Activated CD8-positive, alpha-beta memory T cell treated with anti-CD3 and anti-CD28 coated beads, Interleukin-2, amount 50 U/mL, for 1 hour (primary cell): Measurements from ENCODE around the gene FBLN2.
"Not testable (repeated sequence)": the region's sequence is repeated elsewhere in the genome, so short reads cannot be mapped to it uniquely, and the experiment has no call there.

Experiments used
- DNase-seq: peaks from one replicate; pipeline ENCODE4 v3.0.0-alpha.2; 2020; ENCODE audit errors: extremely low read depth

Gene FBLN2

DNA sequence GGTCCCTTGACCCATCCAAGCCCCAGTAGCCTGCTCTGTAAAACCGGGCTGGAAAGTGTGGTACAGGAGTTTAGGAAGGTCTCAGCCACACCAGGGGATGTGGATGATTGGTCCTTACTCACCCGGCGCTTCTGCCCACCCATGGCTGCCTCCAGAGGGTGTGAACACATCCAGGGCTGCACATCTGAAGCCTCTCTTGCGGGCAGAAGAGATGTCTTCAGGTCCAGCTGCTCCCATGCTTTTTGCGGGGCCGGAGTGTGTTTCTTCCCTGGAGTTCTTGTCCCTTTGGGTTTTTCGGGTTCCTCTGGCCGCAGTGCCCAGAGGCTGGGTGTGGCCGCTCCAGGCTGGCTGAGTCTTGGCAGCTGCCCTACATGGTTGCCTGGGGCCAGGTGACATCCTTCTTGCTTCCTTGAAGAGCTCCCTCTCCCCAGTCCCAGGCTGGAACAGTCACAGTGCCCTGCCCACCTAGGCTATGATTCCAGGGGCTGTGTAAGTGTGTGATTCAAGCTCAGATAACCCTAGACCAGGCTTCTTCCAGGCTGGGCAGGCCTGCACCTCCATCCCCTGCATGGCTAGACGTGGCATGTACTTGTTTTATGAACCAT lies 34.9 kb upstream of the FBLN2 start:
- DNase-seq: no peak

DNA sequence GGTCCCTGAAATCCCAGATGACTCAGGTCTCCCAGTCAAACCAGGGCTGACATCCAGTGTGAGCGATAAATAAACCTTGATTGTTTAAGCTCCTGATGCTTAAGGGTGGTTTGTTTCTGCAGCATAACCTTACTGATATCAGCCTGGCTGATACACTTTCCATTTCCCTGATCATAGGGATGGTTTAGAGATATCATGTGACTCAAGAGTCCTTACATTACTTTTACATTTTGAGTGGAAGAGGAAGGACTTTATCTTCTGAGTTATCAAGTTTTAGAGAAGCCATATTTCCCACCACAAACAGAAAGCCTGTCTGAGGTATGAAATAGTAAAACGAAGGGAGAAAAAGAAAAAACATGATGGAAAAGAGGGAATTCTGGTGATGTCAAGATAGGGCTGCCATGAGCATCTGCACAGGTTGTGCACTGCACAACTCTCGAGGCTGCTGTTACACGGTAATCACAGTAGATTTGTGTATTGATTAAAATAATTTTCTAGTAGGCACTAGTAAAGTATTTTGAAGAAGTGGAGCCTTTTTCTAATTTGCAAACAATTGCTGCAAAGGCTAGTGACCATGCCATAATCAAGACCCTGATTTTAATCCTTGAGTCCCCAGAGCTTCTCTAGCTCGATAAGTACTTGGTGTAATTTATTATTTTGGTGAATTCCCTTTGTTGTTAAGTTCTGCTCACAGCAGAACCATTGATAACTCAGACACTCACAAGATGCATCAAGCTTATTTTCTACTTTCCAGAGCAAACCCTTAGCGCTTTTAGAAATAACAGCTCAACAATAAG lies 34.1 kb upstream of the FBLN2 start:
- DNase-seq: no peak

DNA sequence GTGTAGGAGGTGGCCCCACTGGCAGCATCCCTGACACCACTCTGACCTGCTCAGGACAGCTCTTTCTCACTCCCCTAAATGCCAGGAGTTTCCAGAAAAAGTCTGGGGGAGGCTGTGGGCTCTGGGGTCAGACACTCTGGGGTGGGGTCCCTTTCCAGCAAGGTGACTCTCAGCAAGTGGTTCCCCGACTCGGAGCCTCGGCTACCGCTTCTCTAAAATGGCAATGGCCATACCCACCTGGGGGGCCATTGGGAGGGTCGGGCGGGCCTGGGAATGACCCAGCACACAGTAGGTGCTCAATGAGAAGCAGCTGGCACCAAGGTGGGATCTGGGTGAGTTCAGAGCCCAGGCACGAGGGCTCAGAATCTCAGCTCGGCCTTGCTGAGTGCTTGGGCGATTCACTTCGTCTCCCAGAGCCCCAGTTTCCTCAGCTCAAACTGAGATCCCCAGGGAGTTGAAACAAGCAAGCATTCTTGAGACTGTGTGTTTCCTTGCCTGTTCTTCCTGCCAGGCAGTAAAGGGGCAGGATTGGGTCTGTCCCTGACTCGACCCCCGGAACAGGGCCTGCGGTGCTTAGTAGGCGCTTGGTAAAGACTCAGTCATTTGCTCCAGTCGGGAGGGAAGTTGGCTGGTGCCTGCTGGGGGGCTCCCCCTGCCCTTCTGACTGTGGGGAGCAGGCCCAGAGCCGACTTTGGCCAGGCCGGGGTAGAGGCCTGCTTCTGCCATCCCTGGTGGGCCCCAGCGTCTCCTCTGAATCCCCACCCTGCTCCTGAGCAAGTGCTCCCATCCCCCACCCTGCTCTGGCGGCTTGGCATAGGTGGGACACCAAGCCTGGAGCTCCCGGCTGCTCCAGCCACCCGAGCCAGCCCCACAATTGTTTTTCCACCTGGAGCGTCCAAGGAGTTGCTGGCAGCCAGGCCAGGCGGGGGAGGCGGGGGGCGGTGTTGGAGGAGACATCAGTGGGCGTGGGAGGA lies 32.9 kb upstream of the FBLN2 start:
- DNase-seq: no peak

DNA sequence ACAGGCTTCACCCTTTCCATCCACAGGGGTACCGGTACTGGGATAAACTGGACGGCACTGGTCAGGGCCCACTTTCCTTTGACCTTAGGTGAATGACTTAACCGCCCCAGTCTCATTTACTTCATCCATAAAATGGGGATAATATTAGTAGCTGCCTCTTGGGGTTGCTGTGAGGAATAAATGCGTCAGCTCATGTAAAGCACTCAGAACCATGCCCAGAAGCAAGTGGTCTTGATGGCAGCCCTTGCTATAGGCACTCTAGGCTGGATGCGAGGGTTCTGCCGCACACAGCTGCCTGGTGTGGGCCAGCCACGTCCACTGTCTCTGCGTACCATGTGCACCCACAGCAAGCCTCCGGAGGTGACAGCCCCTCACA lies 32.2 kb upstream of the FBLN2 start:
- DNase-seq: no peak

DNA sequence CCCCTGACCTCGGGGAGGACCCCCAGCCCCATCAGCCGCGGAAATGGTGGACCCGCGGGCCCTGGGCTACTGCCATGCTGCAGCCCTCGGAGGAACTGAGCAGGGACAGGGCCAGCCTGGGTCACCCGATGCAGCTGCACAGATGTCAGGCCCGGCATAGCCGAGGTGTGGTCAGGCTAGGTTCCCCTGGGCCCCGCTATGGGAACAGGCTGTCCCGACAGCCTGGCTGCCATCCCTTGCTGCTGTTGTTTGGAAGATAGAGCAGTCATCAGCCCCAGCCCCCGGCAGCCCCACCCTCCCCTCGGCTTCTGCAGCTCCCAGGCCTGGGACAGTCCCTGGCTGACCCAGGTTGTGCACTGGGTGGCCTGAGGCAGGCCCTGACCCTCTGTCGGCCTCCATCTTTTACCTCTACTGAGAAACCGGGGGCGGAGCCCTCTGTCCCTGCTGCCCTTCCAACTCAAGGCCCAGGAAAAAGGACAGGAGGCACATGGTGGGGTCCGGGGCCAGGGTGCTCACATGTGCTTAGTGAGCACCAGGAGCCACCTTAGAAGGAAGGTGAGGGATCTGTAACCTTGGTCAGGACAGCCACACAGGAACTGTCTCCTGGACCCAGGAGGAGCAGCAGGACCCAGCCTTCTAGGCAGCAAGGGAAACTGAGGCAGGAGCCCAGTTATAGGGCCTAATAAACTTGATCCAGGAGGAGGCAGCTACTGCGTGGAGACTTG lies 31.5 kb upstream of the FBLN2 start:
- no peak for DNase-seq

DNA sequence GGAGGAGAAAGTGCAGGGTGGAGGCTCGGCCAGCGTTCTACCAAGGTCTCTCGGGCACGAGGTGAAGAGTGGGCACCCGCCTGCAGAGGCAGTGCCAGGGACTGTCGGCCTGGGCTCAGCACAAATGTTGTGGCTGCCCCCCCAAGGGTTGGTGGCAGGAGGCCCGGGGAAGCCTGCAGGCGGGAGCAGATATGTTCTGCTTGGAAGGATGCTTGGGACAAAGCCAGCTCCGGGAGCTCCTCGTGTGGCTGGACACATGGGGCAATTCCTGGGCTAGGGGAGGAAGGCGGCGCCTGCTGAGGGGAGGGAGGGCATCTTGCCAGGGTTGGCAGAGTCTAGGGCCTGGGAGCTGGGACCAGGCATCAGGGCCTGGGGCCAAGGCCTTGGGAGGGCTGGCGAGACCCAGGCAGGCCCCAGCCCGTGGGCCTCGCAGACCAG lies 30.4 kb upstream of the FBLN2 start:
- DNase-seq: no peak

DNA sequence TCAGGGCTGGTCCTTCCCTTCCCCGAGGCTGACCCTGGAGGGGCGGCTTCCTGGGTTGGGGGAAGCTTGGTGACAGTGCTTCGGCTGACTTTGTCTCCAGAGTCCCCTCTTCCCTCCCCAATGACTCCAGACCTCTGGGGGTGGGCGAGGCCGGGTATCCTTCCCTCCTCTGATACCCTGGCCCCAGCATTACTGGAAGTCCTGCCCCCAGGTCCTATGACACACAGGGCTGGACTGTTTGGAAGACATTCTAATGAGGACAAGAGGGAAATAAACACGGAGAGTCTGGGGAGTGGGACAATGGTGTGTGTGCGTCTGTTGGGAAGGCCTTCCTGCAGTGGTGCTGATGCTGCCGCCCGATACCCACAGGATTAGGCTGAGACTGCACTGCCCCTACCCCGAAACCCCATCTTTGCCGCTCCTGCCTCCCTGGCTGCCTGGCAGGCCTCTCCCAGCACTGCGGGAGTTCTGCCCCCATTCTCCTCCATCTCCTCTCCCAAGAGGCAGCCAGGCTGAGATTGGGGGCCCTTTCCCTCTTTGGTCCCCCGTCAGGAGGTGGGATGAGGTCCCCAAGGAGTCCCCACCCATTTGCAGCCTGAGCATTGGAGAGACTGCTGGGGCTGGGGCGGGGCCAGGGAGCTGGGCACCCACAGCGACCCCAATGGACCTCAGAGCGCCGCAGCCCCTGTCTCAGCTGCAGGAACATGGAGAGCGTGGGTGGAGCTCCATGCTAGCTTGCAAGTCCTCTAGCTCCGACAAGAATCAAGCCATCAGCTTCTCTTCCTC lies 29.7 kb upstream of the FBLN2 start:
- DNase-seq: no peak

DNA sequence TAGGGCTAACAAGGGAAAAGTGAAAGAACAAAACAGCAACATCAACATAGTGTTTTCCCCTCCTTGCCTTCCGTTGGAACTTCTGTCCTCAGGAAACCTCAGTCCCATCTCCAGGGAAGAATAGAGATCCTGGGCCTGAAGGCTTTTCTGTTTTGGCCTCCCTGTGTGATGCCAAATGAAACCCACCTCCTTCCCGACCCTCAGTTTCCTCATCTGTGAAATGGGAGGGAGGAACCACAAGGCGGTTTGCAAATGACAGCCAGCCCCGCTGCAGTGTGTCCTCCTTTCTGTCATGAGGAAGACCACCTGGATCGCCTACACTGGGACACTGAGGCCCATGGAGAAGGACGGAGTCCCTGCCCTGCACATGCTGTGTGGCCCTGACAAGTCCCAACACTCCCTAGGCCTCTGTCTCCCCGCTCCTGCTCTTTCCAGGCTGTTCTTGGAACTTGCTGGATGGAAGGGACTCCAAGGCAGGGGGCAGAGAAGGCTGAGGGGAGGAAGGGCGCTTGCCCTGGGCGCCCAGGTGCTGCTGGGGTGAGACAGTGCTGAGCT lies 28.5 kb upstream of the FBLN2 start:
- DNase-seq: no peak

DNA sequence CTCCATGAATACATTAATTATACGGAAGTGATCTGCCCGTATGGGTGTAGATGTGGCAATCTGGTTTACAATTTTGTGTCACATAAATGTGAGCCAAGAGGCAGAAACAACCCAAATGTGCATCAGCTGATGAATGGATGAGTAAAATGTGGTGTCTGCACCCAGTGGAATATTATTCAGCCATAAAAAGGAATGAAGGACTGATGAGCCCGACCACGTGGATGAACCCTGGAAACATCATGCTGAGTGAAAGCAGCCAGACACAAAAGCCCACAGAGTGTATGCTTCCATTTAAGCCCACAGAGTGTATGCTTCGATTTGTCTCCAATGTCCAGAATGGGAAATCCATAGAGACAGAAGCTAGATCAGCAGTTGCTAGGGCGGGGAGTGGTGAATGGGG lies 27.6 kb upstream of the FBLN2 start:
- DNase-seq: no peak

DNA sequence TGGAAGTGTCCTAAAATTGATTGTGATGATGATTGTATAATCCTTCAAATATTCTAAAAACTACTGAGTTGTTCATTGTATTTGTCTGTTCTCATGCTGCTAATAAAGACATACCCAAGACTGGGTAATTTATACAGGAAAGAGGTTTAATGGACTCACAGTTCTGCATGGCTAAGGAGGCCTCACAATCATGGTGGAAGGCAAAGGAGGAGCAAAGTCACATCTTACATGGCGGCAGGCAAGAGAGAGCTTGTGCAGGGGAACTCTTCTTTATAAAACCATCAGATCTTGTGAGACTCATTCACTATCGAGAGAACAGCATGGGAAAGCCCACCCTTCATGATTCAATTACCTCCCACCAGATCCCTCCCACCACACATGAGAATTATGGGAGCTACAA lies 27.2 kb upstream of the FBLN2 start:
- DNase-seq: not testable (repeated sequence)

DNA sequence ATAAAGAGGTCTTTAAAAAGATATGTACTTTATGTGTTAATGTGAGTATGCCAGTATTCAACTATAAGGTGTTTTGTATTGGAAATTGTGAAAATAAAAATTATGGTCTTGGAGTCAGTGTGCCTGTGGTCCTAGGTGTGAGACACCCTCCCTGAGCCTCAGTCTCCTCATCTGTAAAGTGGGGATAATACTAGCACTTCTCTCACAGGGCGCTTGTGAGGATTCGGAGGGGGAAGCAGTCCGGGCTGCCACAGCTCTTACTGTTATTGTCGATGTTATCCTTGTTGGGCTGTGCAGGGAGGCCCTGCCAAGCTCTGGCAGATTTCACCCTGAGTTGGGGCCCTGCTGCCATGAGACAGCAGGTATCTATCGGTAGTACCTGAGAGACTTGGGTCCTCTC lies 26.7 kb upstream of the FBLN2 start:
- no peak for DNase-seq

DNA sequence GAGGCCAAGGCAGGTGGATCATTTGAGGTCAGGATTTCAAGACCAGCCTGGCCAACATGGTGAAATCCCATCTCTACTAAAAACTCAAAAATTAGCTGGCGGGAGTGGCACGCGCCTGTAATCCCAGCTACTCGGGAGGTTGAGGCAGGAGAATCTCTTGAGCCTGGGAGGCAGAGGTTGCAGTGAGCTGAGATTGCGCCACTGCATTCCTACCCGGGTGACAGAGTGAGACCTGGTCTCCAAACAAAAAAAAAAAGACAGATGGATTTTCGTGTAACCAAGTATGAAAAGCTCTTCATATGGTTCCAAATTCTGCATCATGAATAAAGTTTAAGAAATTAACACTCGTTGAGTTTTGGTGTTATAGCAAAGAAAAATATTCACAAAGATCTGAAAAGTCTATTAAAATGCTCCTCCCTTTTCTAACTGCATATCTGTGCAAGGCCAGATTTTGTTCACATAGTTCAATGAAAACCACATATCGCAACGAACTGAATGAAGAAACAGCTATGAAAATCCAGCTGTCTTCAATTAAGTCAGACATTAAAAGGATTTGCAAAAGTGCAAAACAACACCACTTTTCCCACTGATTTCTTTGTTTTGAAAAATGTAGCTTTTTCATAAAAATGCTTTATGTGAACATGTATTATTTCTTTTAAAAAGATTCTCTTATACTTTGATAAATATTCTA lies 23.8 kb upstream of the FBLN2 start:
- DNase-seq: no peak

DNA sequence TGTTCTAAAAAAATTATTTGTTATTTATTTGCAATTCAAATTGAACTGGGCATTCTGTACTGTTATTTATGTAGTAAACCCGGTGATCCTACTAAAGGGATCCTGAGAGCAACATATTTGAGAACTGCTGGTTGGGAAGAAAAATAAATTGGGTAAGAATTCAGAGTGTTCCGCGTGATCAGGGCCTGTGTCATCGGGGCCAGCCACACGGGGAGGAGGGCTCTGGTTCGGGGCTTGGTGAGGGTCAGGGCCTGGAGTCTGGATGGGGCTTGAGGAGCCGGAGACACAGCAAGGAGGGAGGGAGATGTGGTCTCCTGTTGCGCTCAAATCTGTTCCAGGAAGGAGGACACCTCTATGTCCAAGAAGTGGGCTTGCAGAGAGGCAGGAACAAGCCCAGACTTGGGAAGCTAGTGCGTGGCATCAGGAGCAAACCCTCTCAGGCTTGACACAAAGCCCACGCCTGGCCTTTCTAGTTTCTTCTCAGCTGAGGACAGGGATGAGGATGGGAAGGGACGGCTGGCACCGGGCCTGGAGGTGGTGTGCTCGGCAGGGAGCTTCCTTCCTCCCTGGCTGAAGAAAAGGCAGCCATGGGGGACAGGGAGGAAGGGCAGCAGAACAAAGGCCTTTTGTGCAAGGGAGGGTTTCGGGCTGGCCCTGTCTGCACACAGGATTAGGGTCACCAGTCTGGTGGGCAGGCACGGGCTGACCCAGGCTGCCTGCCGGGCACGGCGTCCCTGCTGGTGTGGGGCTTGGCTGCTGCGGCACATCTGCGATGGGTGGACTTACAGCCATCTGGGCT lies 22.9 kb upstream of the FBLN2 start:
- DNase-seq: no peak

DNA sequence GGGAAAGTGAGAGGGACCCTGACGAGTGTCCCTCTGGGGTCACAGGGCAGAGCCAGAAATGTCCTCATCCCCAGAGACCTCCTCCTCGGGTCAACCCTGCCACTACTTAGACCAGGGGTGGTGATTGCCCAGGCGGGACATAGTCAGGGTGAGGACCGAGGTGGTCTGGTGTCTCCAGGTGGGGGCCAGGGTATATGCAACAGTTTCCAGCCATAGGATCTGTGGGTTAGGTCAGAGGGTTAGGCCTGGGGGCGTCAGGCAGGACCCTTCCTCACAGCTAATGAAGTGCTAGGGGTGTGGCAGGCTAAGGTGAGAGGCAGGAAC lies 22.3 kb upstream of the FBLN2 start:
- no peak for DNase-seq

DNA sequence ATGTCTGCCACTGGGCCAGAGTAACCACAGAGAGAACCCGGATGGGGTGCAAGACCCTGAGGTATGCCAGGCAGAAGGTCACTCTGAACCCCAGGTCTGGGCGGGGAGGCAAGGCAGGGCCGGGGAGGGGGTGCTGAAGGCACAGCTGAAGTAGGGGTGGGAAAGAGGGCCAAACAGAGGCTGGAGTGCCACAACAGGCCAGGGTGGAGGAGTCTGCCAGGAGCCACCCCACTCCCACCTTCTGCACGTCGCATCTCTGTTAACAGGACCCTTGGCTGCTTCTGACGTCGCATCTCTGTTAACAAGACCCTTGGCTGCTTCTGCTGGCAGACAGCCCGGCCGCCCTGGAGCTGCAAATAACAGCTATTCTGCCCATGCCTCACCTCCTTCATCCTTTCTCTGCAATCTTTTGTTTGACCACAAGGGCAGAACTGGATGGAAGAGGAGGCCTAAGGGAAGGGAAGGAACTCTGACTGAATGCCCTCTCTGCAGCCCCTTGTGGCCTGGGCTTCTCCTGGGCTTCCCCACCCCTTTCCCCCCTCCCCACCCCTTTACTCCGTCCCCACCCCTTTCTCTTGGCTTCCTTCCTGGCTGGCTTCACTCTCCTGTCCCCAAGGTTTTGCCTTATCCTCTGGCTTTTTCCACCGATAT lies 20.6 kb upstream of the FBLN2 start:
- DNase-seq: no peak

DNA sequence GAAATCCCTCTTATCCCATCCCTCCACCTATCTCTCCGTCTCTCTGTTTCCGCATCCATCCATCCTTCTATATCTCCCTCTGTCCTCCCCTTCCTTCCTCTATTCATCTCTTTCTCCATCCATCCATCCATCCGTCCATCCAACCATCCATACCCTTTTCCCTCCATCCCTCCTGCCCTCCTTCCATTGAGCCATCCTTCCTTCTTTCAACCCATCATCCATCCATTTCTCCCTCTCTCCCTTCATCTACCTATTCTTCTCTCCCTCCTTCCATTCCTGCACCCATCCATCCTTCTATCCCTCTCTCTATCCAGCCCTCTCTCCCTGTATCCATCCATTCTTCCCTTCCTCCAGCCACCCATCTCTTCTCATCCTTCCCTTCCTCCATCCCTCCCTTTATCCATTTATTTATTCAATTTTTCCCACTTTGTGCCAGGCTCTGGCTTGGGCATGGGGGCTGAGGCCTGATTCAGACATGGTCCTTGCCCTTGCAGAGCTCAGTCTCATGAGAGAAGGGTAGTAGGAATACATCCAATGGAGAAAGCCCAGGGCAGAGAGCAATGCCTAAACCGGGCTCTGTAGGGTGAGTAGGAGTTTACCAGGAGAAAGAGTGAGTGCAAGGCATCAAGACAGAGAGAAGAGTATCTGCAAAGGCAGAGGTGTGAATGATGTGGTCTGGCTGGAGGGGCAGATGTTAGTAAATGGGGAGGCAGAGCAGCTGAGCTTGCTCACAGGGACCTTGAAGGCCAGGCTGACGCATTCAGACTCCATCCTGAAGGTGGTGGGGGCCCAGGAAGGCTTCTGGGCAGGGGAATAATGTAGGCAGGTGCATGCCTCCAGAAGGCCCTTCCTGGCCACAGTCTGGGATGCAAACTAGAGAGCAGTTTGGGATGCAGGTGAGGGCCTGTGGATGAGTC lies 19.5 kb upstream of the FBLN2 start:
- DNase-seq: no peak

DNA sequence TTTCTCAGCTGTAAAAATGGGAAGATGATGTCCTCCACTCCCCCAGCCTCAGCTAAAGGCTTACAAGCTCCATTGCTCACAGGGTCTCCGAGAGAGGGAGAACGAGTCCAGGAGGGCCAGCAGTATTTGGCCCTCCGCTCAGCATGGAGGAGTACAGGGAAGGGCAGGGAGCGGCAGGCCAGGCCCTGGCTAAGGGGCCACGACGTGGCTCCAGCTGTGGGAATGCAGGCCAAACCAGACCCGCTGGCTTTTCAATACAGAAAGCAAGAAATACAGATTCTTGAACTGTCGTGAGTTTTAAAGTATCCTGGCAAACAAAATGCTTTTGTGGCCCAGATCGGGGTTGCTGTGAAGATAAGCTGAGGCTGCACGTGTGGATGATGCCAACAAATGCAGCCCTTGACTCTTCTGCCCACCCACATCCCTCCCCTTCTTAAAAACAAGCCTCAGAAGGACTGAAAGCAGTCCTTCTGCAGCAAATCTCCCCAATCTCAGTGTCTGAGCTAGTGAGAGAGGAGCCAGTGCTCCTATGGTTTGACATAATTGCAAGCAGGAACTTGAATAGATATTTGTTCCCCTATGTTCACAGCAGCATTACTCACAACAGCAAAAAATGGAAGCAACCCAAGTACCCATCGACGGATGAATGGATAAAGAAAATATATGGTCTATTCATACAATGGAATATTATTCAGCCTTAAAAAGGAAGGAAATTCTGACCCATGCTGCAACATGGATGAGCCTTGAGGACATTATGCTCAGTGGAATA lies 18.5 kb upstream of the FBLN2 start:
- no peak for DNase-seq
